Measurements from ENCODE around the gene TRPC3. TPM values are rescaled to one million over a fixed set of nuclear protein-coding genes. Genes with fewer than 3 reads are reported as not detected.
A peak's percentile ranks its signal among the peaks of the same experiment; 100 is the strongest.

The TRPC3 gene
- total RNA-seq (2022) = 0.91 and 1.1 TPM in 2 replicates
- percentile 44 among the genes with signal in this experiment for Bru-seq, nascent RNA
- percentile 52 among the genes with signal in this experiment for BruChase-seq, experiment 1, labeled RNA remaining after a 2-hour chase
- BruChase-seq, experiment 2, labeled RNA remaining after a 6-hour chase = percentile 40 among the genes with signal in this experiment
- long read RNA-seq, partial matches to known transcripts = 0 of 3 reads
- long read RNA-seq, other reads (novel, unspliced or antisense) = 2 of 3 reads

GRCh38 chr4:121951521-121952110 is at the start of gene TRPC3:
TSS of gene TRPC3 (minus strand) at chr4:121952060. CDS start at chr4:121951680, 380 bp downstream.
- Mint-ChIP-seq H3K9me3 (ENCODE audit: unreplicated experiment) (no peaks in the 10 kb centered on the region), H3K4me1 (ENCODE audit: low read depth, unreplicated experiment) (peaks cover 6% of the 10 kb centered on the region)
- CTCF ChIA-PET = interaction anchor here (1.3 kb wide), 1 partner anchor 52 kb away, joined by 9 read pairs; no protein-coding TSS in a partner anchor

GRCh38 chr4:122000849-122001248 is 49.0 kb upstream of the TRPC3 start:
- H3K4me3 Mint-ChIP-seq (ENCODE audit: unreplicated experiment) = no peak overlapping the region
- H3K4me1 Mint-ChIP-seq (ENCODE audit: low read depth, unreplicated experiment) = peaks cover 7% of the 10 kb centered on the region
- BruUV-seq (replicated peaks) = no TSS peak
- no peak for TF ChIP-seq CTCF (IDR thresholded peaks at IDR 0.05; ENCODE audit: insufficient read depth in 1 of 2, low read depth in 1 of 2, low read length in 1 of 2, severe bottlenecking in 1 of 2, unreplicated experiment in 1 of 2)
- H3K9me3 Mint-ChIP-seq (ENCODE audit: unreplicated experiment) = no peaks in the 10 kb centered on the region
- H3K27ac Mint-ChIP-seq (ENCODE audit: unreplicated experiment) = no peak overlapping the region
- peaks cover 3% of the 10 kb centered on the region for H3K27me3 Mint-ChIP-seq (ENCODE audit: insufficient read depth, unreplicated experiment)
- Histone ChIP-seq H3K4me3 (ENCODE audit: low read depth, low read length) (no peak overlapping the region), H3K9me3 (no peaks in the 10 kb centered on the region), H3K36me3 (ENCODE audit: control insufficient read depth, insufficient read depth, low read length) (no peaks in the 10 kb centered on the region), H3K27me3 (replicated peaks; ENCODE audit: control insufficient read depth, insufficient read depth, low read length) (no peaks in the 10 kb centered on the region; the same call in 1 of the 2 replicates), H3K4me1 (peaks cover 7% of the 10 kb centered on the region)
- DNase-seq = no peak
- ChIA-PET CTCF (no interaction called here), POLR2A (no interaction called here)
- intact Hi-C loops (cut with micrococcal nuclease; ENCODE audit: unreplicated experiment) = no loop called here
- no peaks in the 10 kb centered on the region for H3K36me3 Mint-ChIP-seq (ENCODE audit: insufficient read depth, unreplicated experiment)

More at GRCh38 chr4:121951521-121952110, at the start of gene TRPC3:
- no peak within 1 kb of the TSS for H3K27ac Mint-ChIP-seq (ENCODE audit: unreplicated experiment)
- H3K36me3 Mint-ChIP-seq (ENCODE audit: insufficient read depth, unreplicated experiment) = peaks cover 12% of the 10 kb centered on the region
- POLR2A ChIA-PET = no interaction called here
- TF ChIP-seq CTCF (IDR thresholded peaks at IDR 0.05; ENCODE audit: insufficient read depth in 1 of 2, low read depth in 1 of 2, low read length in 1 of 2, severe bottlenecking in 1 of 2, unreplicated experiment in 1 of 2) = no peak
- H3K27me3 Mint-ChIP-seq (ENCODE audit: insufficient read depth, unreplicated experiment) = peaks cover 14% of the 10 kb centered on the region
- Histone ChIP-seq H3K9me3 (no peaks in the 10 kb centered on the region), H3K27me3 (replicated peaks; ENCODE audit: control insufficient read depth, insufficient read depth, low read length) (no peaks in the 10 kb centered on the region), H3K4me1 (peaks cover 8% of the 10 kb centered on the region), H3K4me3 (ENCODE audit: low read depth, low read length) (peak within 1 kb of the TSS; percentile 61), H3K36me3 (ENCODE audit: control insufficient read depth, insufficient read depth, low read length) (no peaks in the 10 kb centered on the region)
- intact Hi-C loops (cut with micrococcal nuclease; ENCODE audit: unreplicated experiment) = no loop called here
- no TSS peak for BruUV-seq (replicated peaks)
- peak in 1 of 2 experiments; percentile 32 for DNase-seq
- peak within 1 kb of the TSS; percentile 80 for H3K4me3 Mint-ChIP-seq (ENCODE audit: unreplicated experiment)

- H3K27me3 Mint-ChIP-seq (ENCODE audit: insufficient read depth, unreplicated experiment) = peaks cover 3% of the 10 kb centered on the region
- no TSS peak for BruUV-seq (replicated peaks)
Measured at GRCh38 chr4:121998024-121998423, 46.2 kb upstream of the TRPC3 start.

More at GRCh38 chr4:121998024-121998423, 46.2 kb upstream of the TRPC3 start:
- Mint-ChIP-seq H3K4me3 (ENCODE audit: unreplicated experiment) (no peak overlapping the region), H3K9me3 (ENCODE audit: unreplicated experiment) (no peaks in the 10 kb centered on the region), H3K27ac (ENCODE audit: unreplicated experiment) (no peak overlapping the region), H3K4me1 (ENCODE audit: low read depth, unreplicated experiment) (no peaks in the 10 kb centered on the region), H3K36me3 (ENCODE audit: insufficient read depth, unreplicated experiment) (no peaks in the 10 kb centered on the region)
- intact Hi-C loops (cut with micrococcal nuclease; ENCODE audit: unreplicated experiment) = no loop called here
- Histone ChIP-seq H3K9me3 (no peaks in the 10 kb centered on the region), H3K27me3 (replicated peaks; ENCODE audit: control insufficient read depth, insufficient read depth, low read length) (no peaks in the 10 kb centered on the region; the same call in 1 of the 2 replicates), H3K36me3 (ENCODE audit: control insufficient read depth, insufficient read depth, low read length) (no peaks in the 10 kb centered on the region), H3K4me1 (peaks cover 4% of the 10 kb centered on the region), H3K4me3 (ENCODE audit: low read depth, low read length) (no peak overlapping the region)
- no peak for TF ChIP-seq CTCF (IDR thresholded peaks at IDR 0.05; ENCODE audit: insufficient read depth in 1 of 2, low read depth in 1 of 2, low read length in 1 of 2, severe bottlenecking in 1 of 2, unreplicated experiment in 1 of 2)
- ChIA-PET POLR2A (no interaction called here), CTCF (no interaction called here)
- DNase-seq = no peak
